ENCODE data around the gene TEX29. TPM values are rescaled to one million over a fixed set of nuclear protein-coding genes. Genes with fewer than 3 reads are reported as not detected.

Gene TEX29
- total RNA-seq, 5 donors from 2014 or later (not counting 1 experiment from before 2014, with no cell fraction given) = 0.36 to 0.76 (median 0.70) TPM; not detected in 2

GRCh38 chr13:111328574-111329410, 8.3 kb downstream of the TEX29 start:
- peaks cover 0 to 4% (median under 1%) of the 10 kb centered on the region in 3 donors for H3K4me1 Mint-ChIP-seq
- H3K4me3 ChIP-seq (ENCODE audit: control insufficient read depth in 1 of 2, extremely low read depth in 1 of 2, low read length in 1 of 2) = no peak overlapping the region
- H3K27me3 ChIP-seq (replicated peaks in 1 of 2; ENCODE audit: control insufficient read depth in 2 of 2, extremely low read depth in 1 of 2, insufficient read depth in 2 of 2, low read length in 1 of 2) = no peaks in the 10 kb centered on the region
- H3K4me1 ChIP-seq (ENCODE audit: control insufficient read depth in 1 of 2, extremely low read depth in 1 of 2, insufficient read depth in 2 of 2, low read length in 2 of 2) = no peaks in the 10 kb centered on the region
- ATAC-seq (replicated peaks in 1 of 4) (no peak), DNase-seq (no peak)
- H3K9me3 Mint-ChIP-seq = peaks cover 3 to 6% (median 4%) of the 10 kb centered on the region in 3 donors
- CTCF ChIA-PET = no interaction called here
- H3K36me3 Mint-ChIP-seq = peaks cover 14% of the 10 kb centered on the region
- no peaks in the 10 kb centered on the region for H3K36me3 ChIP-seq (ENCODE audit: control insufficient read depth in 2 of 2, extremely low read depth in 1 of 2, insufficient read depth in 1 of 2, low read length in 1 of 2)
- no peak overlapping the region for H3K27ac ChIP-seq (ENCODE audit: low read length)
- H3K4me3 Mint-ChIP-seq = no peak overlapping the region
- H3K27me3 Mint-ChIP-seq = no peaks in the 10 kb centered on the region
- POLR2A ChIA-PET = no interaction called here
- no peaks in the 10 kb centered on the region for H3K9me3 ChIP-seq
- H3K27ac Mint-ChIP-seq = no peak overlapping the region
- 84% methylated on average over 15 of the region's 30 CpGs for WGBS (ENCODE audit: insufficient coverage)

DNA sequence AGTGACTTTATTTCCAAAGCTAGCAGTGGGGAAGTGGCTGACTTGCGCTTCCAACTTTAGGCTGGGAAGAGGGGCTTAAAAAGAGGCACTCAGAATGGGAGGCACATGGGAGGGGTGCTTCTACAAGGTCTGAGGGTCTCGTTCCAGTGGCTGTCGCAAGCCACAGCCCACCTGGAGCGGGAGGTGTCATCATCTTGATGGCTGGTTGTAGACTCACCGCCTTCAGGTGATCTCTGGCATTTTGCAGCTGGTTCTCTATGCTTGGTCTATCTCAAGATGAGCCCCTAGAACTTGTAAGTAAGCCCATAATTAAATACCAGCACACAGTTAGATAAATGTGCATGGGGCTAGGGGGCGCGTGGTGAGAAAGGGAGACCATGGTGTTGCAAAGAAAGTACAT, 9.2 kb downstream of the TEX29 start:
- peaks cover 19% of the 10 kb centered on the region for H3K36me3 Mint-ChIP-seq
- no peak overlapping the region for H3K4me3 Mint-ChIP-seq
- H3K9me3 ChIP-seq = peaks cover 2% of the 10 kb centered on the region
- ChIA-PET POLR2A (no interaction called here), CTCF (no interaction called here)
- no peaks in the 10 kb centered on the region for H3K36me3 ChIP-seq (ENCODE audit: control insufficient read depth in 2 of 2, extremely low read depth in 1 of 2, insufficient read depth in 1 of 2, low read length in 1 of 2)
- no peaks in the 10 kb centered on the region for H3K27me3 Mint-ChIP-seq
- ATAC-seq (replicated peaks in 1 of 4) (no peak), DNase-seq (no peak)
- no peaks in the 10 kb centered on the region for H3K27me3 ChIP-seq (replicated peaks in 1 of 2; ENCODE audit: control insufficient read depth in 2 of 2, extremely low read depth in 1 of 2, insufficient read depth in 2 of 2, low read length in 1 of 2)
- no peak overlapping the region for H3K4me3 ChIP-seq (ENCODE audit: control insufficient read depth in 1 of 2, extremely low read depth in 1 of 2, low read length in 1 of 2)
- peaks cover 4 to 6% (median 6%) of the 10 kb centered on the region in 3 donors for H3K9me3 Mint-ChIP-seq
- H3K4me1 ChIP-seq (ENCODE audit: control insufficient read depth in 1 of 2, extremely low read depth in 1 of 2, insufficient read depth in 2 of 2, low read length in 2 of 2) = no peaks in the 10 kb centered on the region
- WGBS (ENCODE audit: insufficient coverage) = 93% methylated on average over 5 of the region's 7 CpGs
- no peak overlapping the region for H3K27ac Mint-ChIP-seq
- H3K4me1 Mint-ChIP-seq = no peaks in the 10 kb centered on the region
- H3K27ac ChIP-seq (ENCODE audit: low read length) = no peak overlapping the region

- H3K27ac Mint-ChIP-seq = no peak overlapping the region
- POLR2A ChIA-PET = no interaction called here
- H3K27me3 ChIP-seq (replicated peaks in 1 of 2; ENCODE audit: control insufficient read depth in 2 of 2, extremely low read depth in 1 of 2, insufficient read depth in 2 of 2, low read length in 1 of 2) = no peaks in the 10 kb centered on the region
- H3K4me3 Mint-ChIP-seq = no peak overlapping the region
- no peaks in the 10 kb centered on the region for H3K4me1 Mint-ChIP-seq
- H3K9me3 ChIP-seq = peaks cover 2% of the 10 kb centered on the region
- no peaks in the 10 kb centered on the region for H3K36me3 ChIP-seq (ENCODE audit: control insufficient read depth in 2 of 2, extremely low read depth in 1 of 2, insufficient read depth in 1 of 2, low read length in 1 of 2)
- H3K4me3 ChIP-seq (ENCODE audit: control insufficient read depth in 1 of 2, extremely low read depth in 1 of 2, low read length in 1 of 2) = no peak overlapping the region
- CTCF ChIA-PET = no interaction called here
- DNase-seq = no peak
- 76% methylated on average over 7 of the region's 11 CpGs for WGBS (ENCODE audit: insufficient coverage)
- no peak overlapping the region for H3K27ac ChIP-seq (ENCODE audit: low read length)
- peaks cover 20% of the 10 kb centered on the region for H3K36me3 Mint-ChIP-seq
- peaks cover 4 to 6% (median 6%) of the 10 kb centered on the region in 3 donors for H3K9me3 Mint-ChIP-seq
- no peaks in the 10 kb centered on the region for H3K4me1 ChIP-seq (ENCODE audit: control insufficient read depth in 1 of 2, extremely low read depth in 1 of 2, insufficient read depth in 2 of 2, low read length in 2 of 2)
- ATAC-seq (replicated peaks in 1 of 4) = no peak
- H3K27me3 Mint-ChIP-seq = no peaks in the 10 kb centered on the region
Measured at GRCh38 chr13:111330066-111330610, 9.7 kb downstream of the TEX29 start.

DNA sequence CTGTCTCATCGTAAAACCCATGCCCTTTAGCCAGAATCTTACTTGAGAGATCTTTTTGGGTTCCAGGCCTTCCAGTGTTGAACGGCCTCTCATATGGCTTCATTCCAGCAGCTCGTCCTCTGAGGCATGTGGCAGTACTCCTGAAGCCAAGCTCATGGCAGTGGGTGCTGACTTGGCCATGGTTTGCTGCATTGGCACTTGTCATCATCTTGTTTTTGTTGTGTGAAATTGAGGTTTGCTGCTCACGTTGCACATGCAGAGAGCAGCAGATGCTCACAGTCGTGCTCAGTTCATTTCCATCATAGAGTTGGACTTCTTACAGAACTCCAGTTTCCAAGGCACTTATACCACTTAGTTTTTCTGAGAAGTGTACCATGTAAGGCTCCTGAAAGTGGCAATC, 14.9 kb downstream of the TEX29 start:
- no peaks in the 10 kb centered on the region for H3K27me3 ChIP-seq (replicated peaks in 1 of 2; ENCODE audit: control insufficient read depth in 2 of 2, extremely low read depth in 1 of 2, insufficient read depth in 2 of 2, low read length in 1 of 2)
- no peaks in the 10 kb centered on the region for H3K4me1 ChIP-seq (ENCODE audit: control insufficient read depth in 1 of 2, extremely low read depth in 1 of 2, insufficient read depth in 2 of 2, low read length in 2 of 2)
- no peak overlapping the region for H3K27ac ChIP-seq (ENCODE audit: low read length)
- peaks cover 46% of the 10 kb centered on the region for H3K36me3 Mint-ChIP-seq
- H3K9me3 Mint-ChIP-seq = peaks cover 4 to 9% (median 6%) of the 10 kb centered on the region in 3 donors
- CTCF ChIA-PET = no interaction called here
- no peak for DNase-seq
- no peaks in the 10 kb centered on the region for H3K27me3 Mint-ChIP-seq
- no peak for ATAC-seq (replicated peaks in 1 of 4)
- H3K9me3 ChIP-seq = peaks cover 2% of the 10 kb centered on the region
- H3K4me3 Mint-ChIP-seq = no peak overlapping the region
- no peaks in the 10 kb centered on the region for H3K36me3 ChIP-seq (ENCODE audit: control insufficient read depth in 2 of 2, extremely low read depth in 1 of 2, insufficient read depth in 1 of 2, low read length in 1 of 2)
- H3K4me3 ChIP-seq (ENCODE audit: control insufficient read depth in 1 of 2, extremely low read depth in 1 of 2, low read length in 1 of 2) = no peak overlapping the region
- no peaks in the 10 kb centered on the region for H3K4me1 Mint-ChIP-seq
- H3K27ac Mint-ChIP-seq = no peak overlapping the region
- WGBS (ENCODE audit: insufficient coverage) = 83% methylated on average over 5 of the region's 5 CpGs
- POLR2A ChIA-PET = no interaction called here

- Histone ChIP-seq H3K4me1 (ENCODE audit: control insufficient read depth in 1 of 2, extremely low read depth in 1 of 2, insufficient read depth in 2 of 2, low read length in 2 of 2) (no peaks in the 10 kb centered on the region), H3K4me3 (ENCODE audit: control insufficient read depth in 1 of 2, extremely low read depth in 1 of 2, low read length in 1 of 2) (no peak overlapping the region), H3K9me3 (peaks cover 2% of the 10 kb centered on the region), H3K27ac (ENCODE audit: low read length) (no peak overlapping the region), H3K27me3 (replicated peaks in 1 of 2; ENCODE audit: control insufficient read depth in 2 of 2, extremely low read depth in 1 of 2, insufficient read depth in 2 of 2, low read length in 1 of 2) (no peaks in the 10 kb centered on the region), H3K36me3 (ENCODE audit: control insufficient read depth in 2 of 2, extremely low read depth in 1 of 2, insufficient read depth in 1 of 2, low read length in 1 of 2) (no peaks in the 10 kb centered on the region)
- DNase-seq = no peak
- WGBS (ENCODE audit: insufficient coverage) = 100% methylated on average over 3 of the region's 9 CpGs
- ATAC-seq (replicated peaks in 1 of 4) = no peak
- no peaks in the 10 kb centered on the region for H3K4me1 Mint-ChIP-seq
- POLR2A ChIA-PET = no interaction called here
- peaks cover 40% of the 10 kb centered on the region for H3K36me3 Mint-ChIP-seq
- no peaks in the 10 kb centered on the region for H3K27me3 Mint-ChIP-seq
- no peak overlapping the region for H3K27ac Mint-ChIP-seq
- CTCF ChIA-PET = no interaction called here
- no peak overlapping the region for H3K4me3 Mint-ChIP-seq
- peaks cover 4 to 9% (median 6%) of the 10 kb centered on the region in 3 donors for H3K9me3 Mint-ChIP-seq
Measured at GRCh38 chr13:111336666-111337065, 16.2 kb downstream of the TEX29 start.

DNA sequence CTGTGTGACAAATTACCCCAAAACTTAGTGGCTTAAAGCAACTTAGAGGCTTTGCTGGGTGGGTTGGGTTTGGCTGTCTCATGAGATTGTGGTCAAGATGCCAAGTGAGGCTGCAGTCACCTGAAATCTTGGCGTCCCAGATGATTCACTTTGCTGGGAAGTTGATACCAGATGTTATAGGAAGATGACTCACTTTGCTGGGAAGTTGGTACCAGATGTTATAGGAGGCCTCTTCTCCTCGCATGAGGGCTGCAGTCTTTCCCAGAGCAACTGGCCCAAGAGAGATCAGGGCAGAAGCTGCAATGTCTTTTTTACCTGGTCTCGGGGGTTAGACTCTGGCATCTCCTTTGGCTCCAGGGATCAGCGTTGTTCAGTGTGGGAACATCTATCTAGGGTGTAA, 16.8 kb downstream of the TEX29 start:
- Histone ChIP-seq H3K4me3 (ENCODE audit: control insufficient read depth in 1 of 2, extremely low read depth in 1 of 2, low read length in 1 of 2) (no peak overlapping the region), H3K27me3 (replicated peaks in 1 of 2; ENCODE audit: control insufficient read depth in 2 of 2, extremely low read depth in 1 of 2, insufficient read depth in 2 of 2, low read length in 1 of 2) (no peaks in the 10 kb centered on the region), H3K9me3 (peaks cover 2% of the 10 kb centered on the region), H3K36me3 (ENCODE audit: control insufficient read depth in 2 of 2, extremely low read depth in 1 of 2, insufficient read depth in 1 of 2, low read length in 1 of 2) (no peaks in the 10 kb centered on the region), H3K27ac (ENCODE audit: low read length) (no peak overlapping the region), H3K4me1 (ENCODE audit: control insufficient read depth in 1 of 2, extremely low read depth in 1 of 2, insufficient read depth in 2 of 2, low read length in 2 of 2) (no peaks in the 10 kb centered on the region)
- CTCF ChIA-PET = no interaction called here
- DNase-seq = no peak
- peaks cover 37% of the 10 kb centered on the region for H3K36me3 Mint-ChIP-seq
- H3K27ac Mint-ChIP-seq = no peak overlapping the region
- WGBS (ENCODE audit: insufficient coverage) = 78% methylated on average over 4 of the region's 4 CpGs
- no peaks in the 10 kb centered on the region for H3K27me3 Mint-ChIP-seq
- POLR2A ChIA-PET = no interaction called here
- H3K4me3 Mint-ChIP-seq = no peak overlapping the region
- ATAC-seq (replicated peaks in 1 of 4) = no peak
- peaks cover 4 to 9% (median 6%) of the 10 kb centered on the region in 3 donors for H3K9me3 Mint-ChIP-seq
- H3K4me1 Mint-ChIP-seq = no peaks in the 10 kb centered on the region

Data from T-cell (primary cell).